GM21515 (cell line): ENCODE measurements around the gene ULBP3.
"Not testable (repeated sequence)": the region's sequence is repeated elsewhere in the genome, so short reads cannot be mapped to it uniquely, and the experiment has no call there.

ENCODE experiments used
- ATAC-seq: cut with Tn5 transposase; IDR thresholded peaks from one replicate; pipeline ENCODE4 v1.9.1; 2021; ENCODE audit not compliant: unreplicated experiment

Gene ULBP3

DNA sequence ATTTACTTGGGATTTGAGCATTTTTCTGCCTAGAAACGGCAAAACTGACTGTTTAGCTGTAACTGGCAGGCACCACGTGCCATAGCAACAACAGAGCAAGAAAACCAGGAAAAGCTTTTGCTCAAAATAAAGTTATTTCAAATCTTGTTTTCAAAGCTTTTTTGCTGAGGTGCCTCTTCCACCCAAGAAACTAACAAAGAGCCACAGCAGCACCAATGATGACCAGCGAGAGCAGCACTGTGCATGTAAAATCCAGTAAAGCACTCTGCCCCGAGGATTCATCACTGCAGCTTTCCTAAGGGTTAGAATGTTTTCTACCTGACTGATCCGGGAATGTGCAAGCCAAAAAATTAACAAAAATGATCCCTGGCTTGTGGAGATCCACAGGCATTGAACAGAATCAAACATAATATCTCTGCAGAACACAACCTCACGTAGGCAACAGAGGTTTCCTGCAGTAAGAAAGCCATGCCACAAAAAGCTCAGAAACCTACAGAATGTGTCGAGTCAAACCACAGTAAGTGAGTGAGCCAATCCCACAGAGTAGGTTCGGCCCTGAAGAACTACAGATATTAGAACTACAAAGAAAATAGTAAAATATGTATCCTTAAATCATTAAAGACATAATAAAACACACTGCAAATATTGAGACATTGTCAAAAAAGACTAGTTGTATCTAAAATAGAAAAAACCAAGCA lies 7.4 kb upstream of the ULBP3 start:
- ATAC-seq, result no peak

DNA sequence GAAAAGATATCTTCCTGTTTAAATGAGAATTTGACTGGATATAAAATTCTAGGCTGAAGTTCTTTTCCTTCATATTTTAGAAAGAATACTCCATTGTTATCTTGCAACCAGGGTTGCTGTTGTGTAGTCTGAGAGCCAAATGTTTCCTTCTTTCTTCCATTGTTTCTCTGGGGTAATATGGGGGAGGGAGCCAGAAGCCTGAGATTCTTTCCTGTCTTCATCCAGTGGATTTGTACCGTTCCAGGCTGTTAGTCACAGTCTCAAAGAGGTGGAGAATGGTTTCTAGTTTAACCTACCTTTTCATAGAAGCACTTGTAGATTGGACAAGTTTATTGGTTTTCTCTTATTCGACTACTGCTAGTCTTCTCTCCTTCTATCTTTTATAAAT lies 6.1 kb upstream of the ULBP3 start:
- no peak for ATAC-seq

DNA sequence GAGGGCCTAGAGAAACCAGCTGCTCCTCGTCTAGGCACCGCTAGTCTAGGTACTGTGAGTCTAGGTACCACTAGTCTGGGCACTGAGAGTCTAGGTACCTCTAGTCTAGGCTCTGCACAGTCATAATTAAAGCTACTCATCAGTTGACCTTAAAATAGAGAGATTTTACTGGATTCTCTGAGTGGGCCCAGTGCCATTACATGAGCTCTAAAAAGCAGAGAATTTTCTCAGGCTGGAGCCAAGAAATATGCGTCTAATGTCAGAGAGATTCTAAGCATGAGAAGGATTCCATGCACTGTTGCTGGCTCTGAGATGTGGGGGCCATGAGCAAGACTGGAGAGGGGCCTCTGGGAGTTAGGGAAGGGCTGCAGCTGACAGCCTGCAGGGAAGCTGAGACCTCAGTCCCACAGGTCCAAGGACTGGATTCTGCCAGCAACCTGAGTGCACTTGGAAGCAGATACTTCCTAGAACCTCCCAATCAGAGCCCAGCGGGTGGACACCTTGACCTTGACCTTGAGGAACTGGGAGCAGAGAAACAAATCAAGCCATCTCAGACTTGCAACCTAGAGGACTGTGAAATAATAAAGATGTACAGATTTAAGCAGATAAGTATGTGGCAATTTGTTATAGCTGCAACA lies 5.6 kb upstream of the ULBP3 start:
- ATAC-seq, result not testable (repeated sequence)

DNA sequence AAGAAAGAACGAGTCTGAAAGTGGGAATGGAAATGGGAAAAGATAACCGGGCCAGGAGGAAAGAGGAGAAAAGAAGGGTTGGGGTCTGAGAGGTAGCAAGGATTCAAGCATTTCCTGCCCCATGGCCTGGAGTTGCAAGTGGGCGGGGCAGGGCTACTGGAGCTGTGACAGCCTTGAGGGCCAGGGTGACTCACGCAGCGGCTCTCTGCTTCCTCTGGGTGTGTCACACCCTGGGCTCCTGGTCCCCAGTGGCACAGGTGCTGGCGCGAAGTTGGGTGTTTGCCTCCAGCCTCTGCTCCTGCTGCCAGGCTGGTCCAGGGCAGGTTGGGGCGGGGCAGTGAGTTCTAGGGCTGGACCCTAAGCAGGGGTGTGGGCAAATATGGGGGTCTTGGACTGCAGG lies 3.3 kb upstream of the ULBP3 start:
- no peak for ATAC-seq

DNA sequence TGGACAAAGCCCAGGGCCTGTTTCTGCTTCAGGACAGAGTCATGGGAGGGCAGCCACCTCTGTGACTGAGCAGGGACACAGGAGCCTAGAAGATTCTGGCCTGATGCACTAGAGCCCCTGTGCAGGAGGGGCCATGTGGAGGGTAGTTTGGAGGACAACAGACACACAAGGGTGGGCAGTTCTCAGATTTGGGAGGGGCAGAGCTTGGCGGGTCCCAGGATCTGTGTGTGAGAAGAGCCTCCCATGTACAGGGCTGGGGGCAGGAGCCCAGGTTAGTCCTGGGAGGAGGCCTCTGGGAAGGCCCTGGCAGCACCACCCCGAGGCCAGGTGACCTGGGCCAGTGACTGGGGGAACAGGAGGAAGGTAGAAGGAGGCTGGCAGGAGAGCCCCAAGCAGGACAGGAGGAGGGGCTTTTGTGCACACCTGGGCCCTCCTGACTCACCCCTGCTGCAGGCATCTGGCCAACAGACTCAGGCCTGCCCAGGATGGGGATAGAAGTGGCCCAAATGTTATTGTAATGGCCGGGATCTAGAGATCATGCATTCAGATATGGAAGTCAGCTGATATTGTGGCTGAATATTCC lies 1.4 kb upstream of the ULBP3 start:
- no peak for ATAC-seq

DNA sequence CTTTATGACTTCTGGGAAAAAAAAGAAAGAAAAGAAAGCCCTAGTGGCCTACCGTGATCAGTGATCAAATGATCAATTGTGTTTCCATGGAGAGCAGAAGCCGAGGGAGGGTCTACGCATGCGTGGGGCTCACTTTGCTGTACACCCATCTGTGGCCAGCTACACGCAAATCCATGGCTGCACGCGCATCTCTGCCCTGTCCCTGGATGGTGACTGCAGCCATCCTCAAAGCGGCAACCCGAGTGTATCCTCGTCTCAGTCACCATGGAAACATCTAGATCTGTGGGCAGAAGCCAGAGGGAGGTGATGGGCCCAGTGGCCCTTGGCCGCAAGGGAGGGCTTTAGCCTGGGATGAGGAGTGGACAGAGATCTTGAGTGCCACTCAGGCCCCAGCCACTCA lies 785 bp upstream of the ULBP3 start:
- ATAC-seq, result no peak

DNA sequence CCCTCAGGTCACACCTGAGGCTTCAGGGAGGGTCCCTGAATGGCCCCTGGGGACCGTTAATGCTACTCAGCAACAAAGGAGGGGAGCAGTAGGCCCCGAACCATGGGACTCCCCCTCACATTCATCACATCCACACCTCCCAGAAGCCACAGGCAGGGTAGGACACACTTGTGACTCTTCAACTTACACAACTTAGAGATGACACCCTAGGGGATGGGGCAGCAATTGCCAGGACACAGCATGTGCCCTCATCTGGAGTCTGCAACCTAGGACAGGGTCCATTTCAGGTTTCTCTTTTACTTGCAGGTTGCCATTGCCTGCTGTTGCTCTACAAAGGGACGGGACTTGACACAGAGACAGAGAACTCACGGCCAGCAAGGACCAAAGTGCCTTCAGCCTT lies 770 bp downstream of the ULBP3 start:
- no peak for ATAC-seq

DNA sequence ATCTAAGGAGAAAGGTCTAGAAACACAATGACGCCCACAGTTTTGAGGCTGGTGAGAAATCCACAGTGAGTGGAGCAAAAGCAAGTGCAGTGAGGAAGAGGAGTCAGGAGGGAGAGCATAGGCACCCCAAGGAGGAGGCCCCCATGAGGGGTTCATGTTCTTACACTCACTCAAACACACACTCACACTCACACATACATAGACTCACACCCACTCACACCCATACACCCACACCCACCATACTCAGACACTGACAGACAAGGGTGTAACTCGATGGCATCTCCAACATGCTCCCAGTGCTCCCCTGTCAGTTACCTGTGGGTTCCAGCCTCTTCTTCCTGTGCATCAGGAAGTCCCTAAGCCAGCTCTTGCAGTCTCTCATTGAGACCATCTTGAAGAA lies 3.8 kb downstream of the ULBP3 start:
- no peak for ATAC-seq

DNA sequence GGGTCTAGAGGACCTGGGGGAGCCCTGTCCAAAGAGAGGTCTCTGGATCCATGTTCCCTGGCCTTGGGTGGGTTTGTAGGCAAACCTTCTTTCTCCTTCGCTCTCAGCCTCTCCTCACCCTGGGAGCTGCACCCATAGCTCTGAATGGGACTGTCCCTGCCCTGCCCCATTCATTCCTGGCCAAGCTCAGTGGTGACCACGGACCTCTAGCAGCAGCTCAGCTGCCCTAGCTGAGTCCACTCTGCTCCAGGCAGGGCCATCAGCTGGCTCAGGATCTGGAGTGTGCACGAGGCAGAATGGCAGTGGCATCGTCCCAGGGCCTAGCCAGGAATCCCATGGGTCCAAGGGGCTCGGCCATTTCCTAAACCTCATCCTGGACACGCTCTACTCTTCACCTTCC lies 5.3 kb downstream of the ULBP3 start:
- ATAC-seq, result no peak

DNA sequence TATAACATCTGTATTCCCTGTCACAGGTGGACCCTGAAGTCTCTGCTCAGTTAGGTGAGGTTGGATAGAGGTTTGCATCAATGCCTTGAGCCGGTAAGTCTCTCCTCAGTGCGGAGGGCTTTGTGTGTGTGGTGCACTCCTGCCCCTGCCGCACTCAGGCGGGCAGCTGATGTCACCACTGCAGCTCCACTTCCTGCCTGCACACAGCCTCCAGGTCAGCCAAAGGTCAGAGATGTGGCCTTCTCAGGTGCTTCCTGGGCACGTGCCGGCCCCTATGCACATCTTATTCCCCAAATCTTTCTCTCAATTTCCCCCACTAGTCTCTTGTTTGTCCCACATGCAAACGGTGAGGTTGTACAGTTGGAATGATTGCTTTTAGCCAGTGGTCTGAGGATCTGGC lies 8.9 kb downstream of the ULBP3 start:
- ATAC-seq, result not testable (repeated sequence)

DNA sequence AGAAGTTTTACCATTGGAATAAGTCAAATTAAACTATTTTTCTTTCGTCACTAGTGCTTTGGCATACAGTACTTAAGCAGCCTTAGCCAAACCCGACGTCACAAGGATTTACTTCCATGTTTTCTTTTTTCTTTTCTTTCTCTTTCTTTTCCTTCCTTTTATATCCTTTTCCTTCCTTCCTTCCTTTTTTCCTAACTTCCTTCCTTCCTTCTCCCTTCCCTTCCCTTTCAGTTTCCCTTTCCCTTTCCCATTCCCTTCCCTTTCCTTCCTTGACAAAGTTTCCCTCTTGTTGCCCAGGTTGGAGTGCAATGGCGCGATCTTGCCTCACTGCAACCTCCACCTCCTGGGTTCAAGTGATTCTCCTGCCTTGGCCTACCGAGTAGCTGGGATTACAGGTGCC lies 9.9 kb downstream of the ULBP3 start:
- no peak for ATAC-seq

DNA sequence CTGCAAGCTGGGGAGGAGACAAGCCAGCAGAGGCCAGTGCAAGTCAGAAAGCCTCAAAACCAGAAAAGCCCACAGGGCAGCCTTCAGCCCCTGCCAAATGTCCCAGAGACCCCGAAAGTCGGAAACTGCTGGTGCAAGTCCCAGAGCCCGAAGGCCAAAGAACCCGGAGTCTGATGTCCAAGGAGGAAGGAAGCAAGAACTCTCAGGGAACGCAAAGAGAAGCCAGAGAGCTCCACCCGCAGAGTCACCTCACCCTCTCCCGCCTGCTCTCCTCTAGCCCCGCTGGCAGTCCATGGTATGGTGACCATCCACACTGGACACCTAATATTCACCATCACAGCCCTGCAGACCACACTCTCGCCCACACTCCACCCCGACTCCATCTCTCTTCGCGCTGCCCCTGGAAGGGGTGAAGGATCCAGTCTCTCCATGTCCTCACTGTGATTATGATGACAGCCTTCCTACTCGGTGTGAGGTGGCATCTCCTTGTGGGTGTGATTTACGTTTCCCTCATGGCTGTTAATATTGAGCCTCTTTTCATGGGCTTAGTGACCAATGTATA lies 10.6 kb downstream of the ULBP3 start:
- no peak for ATAC-seq

DNA sequence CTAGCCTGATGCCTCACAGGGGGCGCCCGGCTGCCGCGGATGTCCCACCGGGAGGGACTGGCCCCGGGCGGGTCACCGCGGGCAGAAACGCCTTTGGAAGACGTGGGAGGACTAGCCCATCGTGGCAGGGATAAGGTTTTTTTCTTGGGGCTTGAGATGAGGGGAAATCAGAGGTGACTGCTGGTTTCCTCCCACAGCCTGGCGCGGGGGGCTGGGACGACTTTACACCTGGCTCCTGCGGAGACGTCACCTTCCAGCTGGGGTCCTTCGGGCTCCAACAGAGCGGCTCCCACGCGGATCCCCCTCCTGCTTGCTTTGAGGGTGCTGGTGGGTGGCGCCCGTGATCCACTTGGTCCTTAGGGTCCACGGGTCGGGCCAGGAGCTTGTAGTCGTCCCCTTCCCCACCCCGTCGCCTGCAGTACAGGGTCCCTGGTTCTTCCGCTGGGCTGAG lies 11.4 kb downstream of the ULBP3 start:
- ATAC-seq, result no peak

DNA sequence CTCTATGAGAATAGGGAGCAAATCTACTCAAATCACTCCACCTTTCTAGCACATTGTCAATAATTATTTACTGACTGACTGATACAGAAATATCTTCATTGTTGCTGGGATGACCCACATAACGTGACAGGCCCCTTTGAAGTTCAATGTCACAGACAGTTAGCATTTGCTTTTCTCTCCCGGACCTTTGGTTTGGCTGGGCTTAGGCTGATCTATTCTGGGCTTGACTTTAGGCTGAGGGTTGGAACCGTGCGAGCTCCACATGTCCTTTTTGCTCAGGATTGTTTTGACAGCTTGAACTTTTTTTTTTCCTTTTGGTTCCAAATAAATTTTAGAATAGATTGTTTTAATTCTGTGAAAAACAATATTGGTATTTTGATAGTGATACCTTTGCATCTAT lies 12.0 kb downstream of the ULBP3 start:
- ATAC-seq, result no peak

DNA sequence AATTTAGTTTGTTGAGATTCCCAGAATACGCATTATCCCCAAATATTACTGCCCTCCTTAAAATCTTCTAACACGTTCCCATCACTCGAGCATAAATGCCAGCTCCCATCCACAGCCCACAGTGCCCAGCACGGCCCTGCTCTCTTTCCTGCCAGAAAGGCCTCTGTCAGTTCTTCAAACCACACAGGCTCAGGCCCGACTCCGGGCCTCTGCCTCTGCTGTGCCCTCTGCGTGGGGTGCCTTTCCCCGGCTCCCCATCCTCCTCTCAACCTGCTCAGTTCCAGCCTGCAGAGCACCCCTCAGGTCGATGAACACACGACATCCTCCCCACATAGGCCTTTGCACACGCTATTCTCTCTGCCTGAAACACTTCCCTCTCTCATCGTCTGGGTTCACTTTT lies 12.8 kb downstream of the ULBP3 start:
- ATAC-seq, result no peak

DNA sequence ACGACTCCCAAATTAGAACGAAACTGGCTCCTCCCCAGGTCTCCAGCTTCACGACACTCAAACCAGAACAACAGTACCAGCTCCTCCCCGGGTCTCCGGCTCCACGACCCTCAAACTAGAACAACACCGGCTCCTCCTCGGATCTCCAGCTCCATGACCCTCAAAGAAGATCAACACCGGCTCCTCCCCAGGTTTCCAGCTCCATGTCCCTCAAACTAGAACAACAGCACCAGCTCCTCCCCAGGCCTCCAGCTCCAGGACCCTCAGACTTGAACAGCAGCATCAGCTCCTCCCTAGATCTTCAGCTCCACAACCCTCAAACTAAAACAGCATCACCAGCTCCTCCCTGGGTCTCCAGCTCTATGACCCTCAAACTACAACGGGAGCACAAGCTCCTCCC lies 13.8 kb downstream of the ULBP3 start:
- no peak for ATAC-seq

DNA sequence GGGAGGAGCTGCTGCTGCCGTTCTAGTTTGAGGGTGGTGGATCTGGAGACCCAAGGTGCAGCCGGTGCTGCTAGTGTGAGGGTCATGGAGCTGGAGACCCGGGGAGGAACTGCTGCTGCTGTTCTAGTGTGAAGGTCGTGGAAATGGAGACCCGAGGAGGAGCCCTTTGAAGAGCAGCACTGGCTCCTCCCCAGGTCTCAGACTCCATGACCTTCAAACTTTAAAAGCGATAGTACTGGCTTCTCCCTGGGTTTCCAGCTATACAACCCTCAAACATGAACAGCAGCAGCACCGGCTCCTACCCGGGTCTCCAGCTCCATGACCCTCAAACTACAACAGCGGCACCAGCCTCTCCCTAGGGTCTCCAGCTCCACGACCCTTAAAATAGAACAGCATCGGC lies 15.5 kb downstream of the ULBP3 start:
- no peak for ATAC-seq

DNA sequence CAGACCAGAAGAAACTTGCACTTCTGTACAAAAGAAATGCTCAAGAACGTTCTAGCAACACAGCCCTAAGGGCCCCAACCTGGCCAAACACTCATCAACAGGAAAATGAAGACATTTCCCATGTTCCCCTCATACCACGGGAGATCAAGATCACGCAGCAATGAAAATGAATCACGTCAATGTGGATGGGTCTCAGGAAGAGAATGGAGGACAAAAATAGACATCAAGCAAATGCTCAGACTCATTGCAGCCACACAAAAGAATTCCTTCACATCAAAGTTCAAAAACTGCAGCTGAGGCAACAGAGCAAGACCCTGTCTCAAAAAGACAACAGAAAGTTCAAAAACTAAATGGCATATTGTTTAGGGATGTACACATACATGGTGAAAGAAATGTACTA lies 18.1 kb downstream of the ULBP3 start:
- no peak for ATAC-seq

DNA sequence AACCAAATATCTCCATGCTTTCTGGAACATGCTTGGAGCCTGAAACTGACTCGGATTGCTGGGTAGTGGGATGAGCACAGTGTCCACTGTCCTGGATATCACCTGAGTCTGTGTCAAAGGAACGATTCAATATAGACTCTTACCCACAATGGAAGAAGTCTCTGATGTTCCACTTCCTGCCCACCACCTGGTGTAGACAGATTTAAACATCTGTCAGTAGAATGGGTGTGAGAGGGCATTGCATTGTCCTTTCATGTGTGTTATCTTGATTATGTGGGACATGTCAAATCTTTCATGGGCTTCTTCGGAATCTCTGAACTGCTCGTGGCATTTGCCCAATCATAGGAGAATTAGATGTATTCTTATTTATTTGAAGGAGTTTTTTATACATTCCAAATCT lies 20.8 kb downstream of the ULBP3 start:
- ATAC-seq, result no peak

DNA sequence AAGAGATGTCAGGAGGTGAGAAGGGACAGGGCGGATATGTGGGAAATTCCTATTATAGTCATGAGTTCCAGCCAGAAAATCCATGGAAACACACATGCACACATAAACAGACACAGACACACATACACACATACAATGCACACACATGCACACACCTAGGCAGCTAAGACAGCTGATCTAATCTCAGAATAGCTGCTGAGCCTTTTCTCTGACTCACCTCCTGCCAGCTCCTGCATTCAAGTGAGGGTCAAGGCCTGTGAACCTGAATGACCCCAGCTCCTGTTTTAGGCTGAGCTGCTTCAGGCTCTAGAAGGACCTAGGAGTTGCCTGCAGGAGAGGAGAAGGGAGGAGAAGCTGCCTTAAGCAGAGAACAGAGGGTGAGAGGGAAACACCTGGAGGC lies 22.0 kb downstream of the ULBP3 start:
- ATAC-seq, result no peak

DNA sequence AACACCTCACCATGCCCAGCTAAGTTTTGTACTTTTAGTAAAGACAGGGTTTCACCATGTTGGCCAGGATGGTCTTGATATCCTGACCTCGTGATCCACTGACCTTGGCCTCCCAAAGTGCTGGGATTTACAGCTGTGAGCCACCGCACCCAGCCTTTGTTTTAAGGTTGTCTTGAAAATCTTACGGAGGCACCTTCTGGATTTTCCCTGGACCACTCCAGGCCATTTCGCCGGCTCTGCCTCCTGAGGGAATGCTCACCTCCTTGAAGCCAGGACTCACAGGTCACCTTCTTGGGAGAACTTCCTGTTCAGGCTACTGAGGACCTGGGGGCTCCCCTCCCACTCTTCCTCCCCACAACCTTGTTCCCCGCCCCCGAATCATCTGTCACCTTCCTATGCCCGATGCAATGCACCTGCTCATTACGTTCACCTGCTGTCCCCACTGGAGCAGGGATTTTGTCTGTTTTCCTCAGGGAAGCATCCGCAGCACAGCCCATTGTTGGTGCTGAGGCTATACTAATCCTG lies 24.2 kb downstream of the ULBP3 start:
- no peak for ATAC-seq
